Upper lobe of left lung (tissue), 4 donors: ENCODE data around the gene ARPC2.

Experiments
- EP300 ChIP-seq, 4 donors: sonication (generic); formaldehyde crosslinking; IDR thresholded peaks; one replicate each; pipeline ENCODE4 v1.5.1; 2017; ENCODE audit warnings: antibody characterized with exemption in 4 of 4, control low read depth in 2 of 4
- POLR2A ChIP-seq, 4 donors: fragments of 450-650 bp; IDR thresholded peaks; one replicate each; pipeline ENCODE4 v1.5.1; 2016 to 2017; ENCODE audit warnings: antibody characterized with exemption in 4 of 4, mild to moderate bottlenecking in 2 of 4
- POLR2AphosphoS5 ChIP-seq, 2 donors: sonication (generic); formaldehyde crosslinking; IDR thresholded peaks; one replicate each; pipeline ENCODE4 v1.5.1; 2017; ENCODE audit warnings: antibody characterized with exemption in 2 of 2
- TF ChIP-seq, protein P1 (sequence below), 6 experiments: fragments of 450-650 bp in 4 of 6; fragments of 200-600 bp in 2 of 6; sonication (generic) in 2 of 6; IDR thresholded peaks; one replicate each; pipeline ENCODE4 v1.5.1; 2016 to 2019; ENCODE audit warnings: antibody characterized with exemption in 6 of 6

DNA sequence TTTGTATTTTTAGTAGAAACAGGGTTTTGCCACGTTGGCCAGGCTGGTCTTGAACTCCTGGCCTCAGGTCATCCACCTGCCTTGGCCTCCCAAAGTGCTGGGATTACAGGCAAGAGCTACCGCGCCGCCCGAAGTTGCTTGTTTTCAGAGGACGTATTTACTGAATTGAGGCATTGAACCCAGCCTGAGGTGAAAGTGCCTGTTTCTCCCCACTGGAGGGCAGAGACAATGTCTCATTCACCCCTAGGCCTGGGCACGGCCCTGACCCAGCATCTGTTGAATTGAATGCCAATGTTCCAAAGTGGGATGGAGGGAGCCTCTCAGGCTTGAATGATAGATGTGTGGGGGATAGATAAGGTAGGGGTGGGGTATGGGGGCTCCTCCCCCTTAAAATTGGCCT is 79.9 kb downstream of the ARPC2 start:
- TF ChIP-seq, protein P1, sequence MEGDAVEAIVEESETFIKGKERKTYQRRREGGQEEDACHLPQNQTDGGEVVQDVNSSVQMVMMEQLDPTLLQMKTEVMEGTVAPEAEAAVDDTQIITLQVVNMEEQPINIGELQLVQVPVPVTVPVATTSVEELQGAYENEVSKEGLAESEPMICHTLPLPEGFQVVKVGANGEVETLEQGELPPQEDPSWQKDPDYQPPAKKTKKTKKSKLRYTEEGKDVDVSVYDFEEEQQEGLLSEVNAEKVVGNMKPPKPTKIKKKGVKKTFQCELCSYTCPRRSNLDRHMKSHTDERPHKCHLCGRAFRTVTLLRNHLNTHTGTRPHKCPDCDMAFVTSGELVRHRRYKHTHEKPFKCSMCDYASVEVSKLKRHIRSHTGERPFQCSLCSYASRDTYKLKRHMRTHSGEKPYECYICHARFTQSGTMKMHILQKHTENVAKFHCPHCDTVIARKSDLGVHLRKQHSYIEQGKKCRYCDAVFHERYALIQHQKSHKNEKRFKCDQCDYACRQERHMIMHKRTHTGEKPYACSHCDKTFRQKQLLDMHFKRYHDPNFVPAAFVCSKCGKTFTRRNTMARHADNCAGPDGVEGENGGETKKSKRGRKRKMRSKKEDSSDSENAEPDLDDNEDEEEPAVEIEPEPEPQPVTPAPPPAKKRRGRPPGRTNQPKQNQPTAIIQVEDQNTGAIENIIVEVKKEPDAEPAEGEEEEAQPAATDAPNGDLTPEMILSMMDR (IDR thresholded peaks at IDR 0.05), result no peak
- TF ChIP-seq POLR2A (IDR thresholded peaks at IDR 0.05), result no peak
- TF ChIP-seq POLR2AphosphoS5 (IDR thresholded peaks at IDR 0.05), result no peak
- no peak for TF ChIP-seq EP300 (IDR thresholded peaks at IDR 0.05)
